ENCODE data around the gene COL25A1.

DNA sequence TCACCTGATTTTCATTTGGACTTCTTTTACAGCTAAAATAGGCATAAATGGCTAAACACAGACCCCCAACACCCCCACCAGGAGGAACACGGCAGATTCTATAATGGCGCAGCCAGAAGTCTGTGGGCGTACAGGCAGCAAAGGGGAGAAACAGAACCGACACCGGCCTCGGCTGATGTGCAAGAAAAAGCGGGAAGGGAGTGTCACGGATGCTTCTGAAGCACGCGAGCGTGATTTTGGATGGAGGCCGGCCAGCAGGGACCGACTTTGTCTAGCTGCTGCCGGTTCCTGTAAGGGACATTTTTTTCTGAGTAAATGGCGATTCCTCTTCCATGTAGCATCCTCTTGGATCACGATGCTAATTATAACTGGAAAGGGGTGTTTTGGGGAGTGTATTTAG lies 514.7 kb downstream of the COL25A1 start:
- TF ChIP-seq TAF1 (IDR thresholded peaks at IDR 0.05; ENCODE audit: borderline replicate concordance, low read depth, low read length) (no peak), POLR2A (IDR thresholded peaks at IDR 0.05; ENCODE audit: low read depth, low read length) (no peak)

Measured in GM12892 (cell line).